ENCODE data around the gene MIAT. TPM values are rescaled to one million over a fixed set of nuclear protein-coding genes. Genes with fewer than 3 reads are reported as not detected.

The MIAT gene
- polyA plus RNA-seq, 4 donors: 0.39 to 1.4 (median 0.73) TPM

- no peak for DNase-seq (ENCODE audit: low read depth in 4 of 4, low spot score in 3 of 4)
Observed at GRCh38 chr22:26718905-26719304, 61.5 kb downstream of the MIAT start.

- DNase-seq (ENCODE audit: low read depth in 4 of 4, low spot score in 3 of 4): no peak
Observed at GRCh38 chr22:26722159-26722558, 64.8 kb downstream of the MIAT start.

- no peak for DNase-seq (ENCODE audit: low read depth in 4 of 4, low spot score in 3 of 4)
Observed at GRCh38 chr22:26724414-26724813, 67.0 kb downstream of the MIAT start.

- no peak for DNase-seq (ENCODE audit: low read depth in 4 of 4, low spot score in 3 of 4)
Observed at GRCh38 chr22:26725012-26725676, 67.8 kb downstream of the MIAT start.

Other genes starting within 250 kb of the MIAT start
- 1 to 10 TPM; 1.6 to 4.1 (median 4.1) TPM for gene ASPHD2, start 228.3 kb upstream of the MIAT start, polyA plus RNA-seq (ENCODE audit: insufficient read length in 4 of 4)
- gene HPS4, start 173.8 kb upstream of the MIAT start, polyA plus RNA-seq (ENCODE audit: insufficient read length in 4 of 4): 10 to 100 TPM; 23.0 to 39.0 (median 31.9) TPM
- gene SRRD, start 173.7 kb upstream of the MIAT start, polyA plus RNA-seq (ENCODE audit: insufficient read length in 4 of 4): 10 to 100 TPM; 28.9 to 35.5 (median 34.8) TPM
- 10 to 100 TPM; 30.7 to 47.0 (median 41.9) TPM for gene TFIP11, start 145.1 kb upstream of the MIAT start, polyA plus RNA-seq (ENCODE audit: insufficient read length in 4 of 4)
- 10 to 100 TPM; 11.8 to 28.0 (median 25.7) TPM for gene TPST2, start 67.5 kb upstream of the MIAT start, polyA plus RNA-seq (ENCODE audit: insufficient read length in 4 of 4)
- gene CRYBB1, start 39.6 kb upstream of the MIAT start, polyA plus RNA-seq (ENCODE audit: insufficient read length in 4 of 4): 1 to 10 TPM in 2 of 4 donors, under 1 TPM in 2; 0.53 to 2.1 (median 1.3) TPM
- not detected for gene CRYBA4, start 35.6 kb upstream of the MIAT start, polyA plus RNA-seq (ENCODE audit: insufficient read length in 4 of 4)